ENCODE data around the gene PAQR9. TPM values are rescaled to one million over a fixed set of nuclear protein-coding genes. Genes with fewer than 3 reads are reported as not detected.

Gene PAQR9
- total and polyA plus RNA-seq, 11 donors, result 5.0 to 20.5 (median 13.8) TPM

GRCh38 chr3:143004823-143005222 is 41.3 kb upstream of the PAQR9 start:
- intact Hi-C loops (cut with DNase I), result loop anchor here in 4 of 10 donors (5.0 to 10.0 kb wide), 4 partner anchors 270 to 560 kb away; partner anchors contain the start of genes ATR (in 2 of the 4), TRPC1 (in 2 of the 4) and XRN1 (in 1 of the 4)
- Histone ChIP-seq H3K4me1 (peaks cover 6 to 68% (median 44%) of the 10 kb centered on the region in 12 donors), H3K4me3 (no peak overlapping the region), H3K9me3 (no peaks in the 10 kb centered on the region), H3K36me3 (no peaks in the 10 kb centered on the region), H3K27ac (no peak overlapping the region), H3K27me3 (no peaks in the 10 kb centered on the region)
- TF ChIP-seq POLR2A (IDR thresholded peaks at IDR 0.05), result no peak
- no peak for TF ChIP-seq CTCF (IDR thresholded peaks at IDR 0.05)
- ATAC-seq (no peak), DNase-seq (no peak)
- WGBS, 4 donors, result 80 to 85% (median 84%) methylated on average over 2 of the region's 2 CpGs

DNA sequence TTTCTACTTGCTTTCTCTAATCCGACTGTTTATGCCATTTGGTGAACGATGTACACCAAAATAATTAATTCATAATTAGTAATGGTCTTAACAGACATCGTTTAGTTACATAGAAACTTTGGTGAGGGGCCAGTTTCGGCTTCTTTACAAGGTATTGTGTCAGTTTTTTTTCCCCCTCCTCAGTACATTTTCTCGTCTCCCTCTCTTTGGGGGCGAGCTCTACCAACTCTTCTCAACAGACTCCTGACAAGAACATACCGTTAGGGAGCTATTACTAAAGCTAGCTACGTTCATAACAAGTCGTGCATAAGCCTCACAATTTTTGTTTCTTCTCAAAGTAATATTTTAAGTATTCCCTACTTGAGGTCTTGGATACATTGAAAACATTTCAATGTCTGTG is 39.3 kb upstream of the PAQR9 start:
- intact Hi-C loops (cut with DNase I), result loop anchor here in 4 of 10 donors (5.0 to 10.0 kb wide), 4 partner anchors 268 to 558 kb away; partner anchors contain the start of genes ATR (in 2 of the 4), TRPC1 (in 2 of the 4) and XRN1 (in 1 of the 4)
- Histone ChIP-seq H3K9me3 (no peaks in the 10 kb centered on the region), H3K27ac (peak overlapping the region in 2 of 12 donors; percentile 89 to 93), H3K27me3 (no peaks in the 10 kb centered on the region), H3K36me3 (no peaks in the 10 kb centered on the region), H3K4me1 (peaks cover 6 to 56% (median 45%) of the 10 kb centered on the region in 12 donors), H3K4me3 (peak overlapping the region; percentile 74 to 97 (median 88))
- no peak for ATAC-seq
- no peak for DNase-seq
- 5 to 7% (median 5%) methylated on average over 9 of the region's 9 CpGs for WGBS, 4 donors
- TF ChIP-seq CTCF (IDR thresholded peaks at IDR 0.05) (no peak), POLR2A (IDR thresholded peaks at IDR 0.05) (no peak)

DNA sequence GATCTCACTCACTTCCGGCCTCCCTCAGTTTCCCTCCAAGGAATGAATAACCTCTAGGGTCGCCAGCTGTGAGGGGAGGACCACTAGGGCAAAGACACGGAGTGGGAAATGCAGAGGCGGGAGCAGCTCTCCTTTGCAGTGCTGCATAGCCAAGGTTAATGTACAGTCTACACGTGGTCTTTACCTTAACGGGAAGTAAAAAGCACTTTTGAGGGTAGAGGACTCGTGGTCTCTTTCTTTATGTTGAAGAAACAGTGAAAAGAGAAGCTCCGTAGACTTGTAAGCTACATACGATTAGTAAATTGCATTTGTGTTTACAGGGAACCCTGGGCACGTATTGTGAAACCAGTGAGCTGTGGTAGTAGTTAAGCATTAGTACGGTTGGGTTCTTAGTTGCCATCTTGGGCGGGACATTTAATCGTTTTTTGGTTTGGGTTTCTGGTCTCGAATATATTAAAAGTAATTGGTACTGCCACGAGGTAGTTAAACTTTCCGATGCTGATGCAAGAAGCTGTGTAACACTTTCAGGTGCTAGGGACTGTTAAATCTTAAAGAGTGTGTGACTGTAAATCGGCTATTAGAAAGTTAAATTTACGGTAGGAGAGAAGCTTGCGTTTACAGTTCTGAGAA is 38.7 kb upstream of the PAQR9 start:
- Histone ChIP-seq H3K36me3 (no peaks in the 10 kb centered on the region), H3K4me3 (peak overlapping the region; percentile 74 to 97 (median 88)), H3K27me3 (no peaks in the 10 kb centered on the region), H3K9me3 (no peaks in the 10 kb centered on the region), H3K4me1 (peaks cover 6 to 55% (median 45%) of the 10 kb centered on the region in 12 donors), H3K27ac (peak overlapping the region in 11 of 12 donors; percentile 84 to 95 (median 90))
- ATAC-seq (peak in 1 of 4 donors; percentile 4), DNase-seq (no peak)
- whole genome bisulfite sequencing, 4 donors, result 1 to 2% (median 1%) methylated on average over 19 of the region's 19 CpGs
- TF ChIP-seq POLR2A (IDR thresholded peaks at IDR 0.05) (no peak), CTCF (IDR thresholded peaks at IDR 0.05) (no peak)
- intact Hi-C loops (cut with DNase I), result loop anchor here in 4 of 10 donors (5.0 to 10.0 kb wide), 4 partner anchors 267 to 557 kb away; partner anchors contain the start of genes ATR (in 2 of the 4), TRPC1 (in 2 of the 4) and XRN1 (in 1 of the 4)

GRCh38 chr3:143001369-143002082 is 38.1 kb upstream of the PAQR9 start, which contains the start of gene U2SURP:
Gene U2SURP, plus strand, starts transcription at chr3:143001570. Its CDS starts 59 bp downstream, at chr3:143001629.
- 0 to 1% (median 0%) methylated on average over 36 to 55 of the region's 55 CpGs for WGBS, 4 donors
- H3K4me1 ChIP-seq, result peaks cover 6 to 55% (median 43%) of the 10 kb centered on the region in 12 donors
- intact Hi-C loops (cut with DNase I), result loop anchor here in 4 of 10 donors (2.0 to 10.0 kb wide), 5 partner anchors 267 to 557 kb away; partner anchors contain the start of genes ATR (in 3 of the 4), TRPC1 (in 2 of the 4) and XRN1 (in 1 of the 4)

More at GRCh38 chr3:143001369-143002082, 38.1 kb upstream of the PAQR9 start, which contains the start of gene U2SURP:
- Histone ChIP-seq H3K27me3 (no peaks in the 10 kb centered on the region), H3K9me3 (no peaks in the 10 kb centered on the region), H3K27ac (peak within 1 kb of the TSS; percentile 67 to 95 (median 90)), H3K36me3 (no peaks in the 10 kb centered on the region), H3K4me3 (peak within 1 kb of the TSS; percentile 74 to 97 (median 88))
- ATAC-seq (peak; percentile 90 to 96 (median 96)), DNase-seq (peak; percentile 96 to 98 (median 97))
- TF ChIP-seq CTCF (IDR thresholded peaks at IDR 0.05) (peak in 2 of 12 donors; percentile 8), POLR2A (IDR thresholded peaks at IDR 0.05) (peak in 1 of 2 donors; percentile 78)

Measured in heart left ventricle (tissue), 16 donors.